PFSK-1 (cell line): ENCODE data around the gene GLIS1.

Source experiments
- FOXP2 ChIP-seq: optimal IDR thresholded peaks from 2 replicates; pipeline ENCODE3; 2011; ENCODE audit warnings: borderline replicate concordance, control low read depth, inconsistent platforms; ENCODE audit not compliant: insufficient read depth; ENCODE audit errors: extremely low read length, extremely low read depth
- POLR2AphosphoS5 ChIP-seq: IDR thresholded peaks from 2 replicates; pipeline ENCODE4 v1.6.1; 2012; ENCODE audit warnings: low read depth, mild to moderate bottlenecking, control low read depth, low read length, moderate library complexity
- SIN3A ChIP-seq: IDR thresholded peaks from 2 replicates; pipeline ENCODE4 v1.6.1; 2012; ENCODE audit warnings: mild to moderate bottlenecking, low read length, moderate library complexity, borderline replicate concordance; ENCODE audit not compliant: insufficient read depth
- TAF1 ChIP-seq: IDR thresholded peaks from 2 replicates; pipeline ENCODE4 v1.6.1; 2012; ENCODE audit warnings: low read length, control low read depth, borderline replicate concordance; ENCODE audit not compliant: insufficient read depth
- TF ChIP-seq, protein P1 (sequence below), 2 experiments: IDR thresholded peaks; 2 replicates each; pipeline versions ENCODE4 v1.6.1 to v1.8.0; 2011 to 2012; ENCODE audit warnings: low read depth in 2 of 2, low read length in 2 of 2, control low read depth in 1 of 2, inconsistent platforms in 1 of 2, mild to moderate bottlenecking in 1 of 2, moderate library complexity in 1 of 2; ENCODE audit not compliant: insufficient read depth in 1 of 2

DNA sequence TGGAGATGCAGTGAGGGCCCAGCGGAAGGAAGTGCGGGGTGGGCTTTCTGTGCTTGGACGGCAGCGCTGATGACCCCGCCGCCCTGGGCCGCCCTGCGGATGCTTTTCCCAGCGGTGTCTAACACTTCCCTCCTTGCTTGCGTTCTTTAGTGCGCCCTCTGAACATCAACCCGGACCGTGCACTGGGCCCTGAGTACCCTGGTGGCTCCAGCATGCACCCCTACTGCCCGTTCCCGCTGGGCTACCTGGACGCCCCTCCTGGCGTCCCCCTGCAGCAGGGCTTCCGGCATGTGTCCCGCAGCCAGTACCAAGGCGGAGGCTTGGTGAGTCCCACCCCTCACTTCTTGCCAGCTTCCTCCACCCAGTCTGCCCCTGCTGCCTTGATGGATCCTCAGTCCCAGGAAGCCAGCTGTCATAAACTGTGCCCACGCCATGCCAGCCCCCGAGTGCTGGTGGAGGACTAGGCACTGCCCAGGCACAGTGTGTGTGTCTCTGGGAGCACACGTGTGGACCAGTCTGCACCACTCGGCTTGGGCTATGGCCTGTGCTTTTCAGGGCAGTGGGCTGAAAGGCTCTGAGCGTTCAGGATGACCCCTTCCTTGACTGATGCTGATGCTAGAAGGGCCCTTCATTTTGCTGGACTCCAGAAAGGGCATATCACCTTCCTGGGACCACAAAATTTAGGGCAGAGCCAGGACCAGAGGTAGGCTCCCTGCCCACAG, 277.5 kb downstream of the GLIS1 start:
- TF ChIP-seq SIN3A (no peak), TAF1 (no peak), POLR2AphosphoS5 (no peak), FOXP2 (no peak)
- TF ChIP-seq, protein P1, sequence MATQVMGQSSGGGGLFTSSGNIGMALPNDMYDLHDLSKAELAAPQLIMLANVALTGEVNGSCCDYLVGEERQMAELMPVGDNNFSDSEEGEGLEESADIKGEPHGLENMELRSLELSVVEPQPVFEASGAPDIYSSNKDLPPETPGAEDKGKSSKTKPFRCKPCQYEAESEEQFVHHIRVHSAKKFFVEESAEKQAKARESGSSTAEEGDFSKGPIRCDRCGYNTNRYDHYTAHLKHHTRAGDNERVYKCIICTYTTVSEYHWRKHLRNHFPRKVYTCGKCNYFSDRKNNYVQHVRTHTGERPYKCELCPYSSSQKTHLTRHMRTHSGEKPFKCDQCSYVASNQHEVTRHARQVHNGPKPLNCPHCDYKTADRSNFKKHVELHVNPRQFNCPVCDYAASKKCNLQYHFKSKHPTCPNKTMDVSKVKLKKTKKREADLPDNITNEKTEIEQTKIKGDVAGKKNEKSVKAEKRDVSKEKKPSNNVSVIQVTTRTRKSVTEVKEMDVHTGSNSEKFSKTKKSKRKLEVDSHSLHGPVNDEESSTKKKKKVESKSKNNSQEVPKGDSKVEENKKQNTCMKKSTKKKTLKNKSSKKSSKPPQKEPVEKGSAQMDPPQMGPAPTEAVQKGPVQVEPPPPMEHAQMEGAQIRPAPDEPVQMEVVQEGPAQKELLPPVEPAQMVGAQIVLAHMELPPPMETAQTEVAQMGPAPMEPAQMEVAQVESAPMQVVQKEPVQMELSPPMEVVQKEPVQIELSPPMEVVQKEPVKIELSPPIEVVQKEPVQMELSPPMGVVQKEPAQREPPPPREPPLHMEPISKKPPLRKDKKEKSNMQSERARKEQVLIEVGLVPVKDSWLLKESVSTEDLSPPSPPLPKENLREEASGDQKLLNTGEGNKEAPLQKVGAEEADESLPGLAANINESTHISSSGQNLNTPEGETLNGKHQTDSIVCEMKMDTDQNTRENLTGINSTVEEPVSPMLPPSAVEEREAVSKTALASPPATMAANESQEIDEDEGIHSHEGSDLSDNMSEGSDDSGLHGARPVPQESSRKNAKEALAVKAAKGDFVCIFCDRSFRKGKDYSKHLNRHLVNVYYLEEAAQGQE (IDR thresholded peaks at IDR 0.05; ENCODE audit: insufficient read depth in 1 of 2, low read depth in 2 of 2, low read length in 2 of 2) = no peak
